GM12878 (cell line): ENCODE results near the gene COL17A1. TPM values are rescaled to one million over a fixed set of nuclear protein-coding genes. Genes with fewer than 3 reads are reported as not detected.

Experiments
- FOS ChIP-seq: IDR thresholded peaks from 3 replicates; pipeline ENCODE4 v1.6.1; 2011; ENCODE audit warnings: borderline replicate concordance; ENCODE audit not compliant: insufficient read length; ENCODE audit errors: extremely low read depth
- MEF2A ChIP-seq: IDR thresholded peaks from 2 replicates; pipeline ENCODE4 v1.6.1; 2011; ENCODE audit warnings: low read depth, mild to moderate bottlenecking, low read length, moderate library complexity; ENCODE audit not compliant: insufficient read depth
- NFYA ChIP-seq: IDR thresholded peaks from 2 replicates; pipeline ENCODE4 v1.6.1; 2011; ENCODE audit warnings: low read depth, mild to moderate bottlenecking, low read length, improper control_type of control experiment, borderline replicate concordance
- RAD21 ChIP-seq: IDR thresholded peaks from 2 replicates; pipeline ENCODE4 v1.6.1; 2011; ENCODE audit warnings: mild to moderate bottlenecking, low read depth, low read length, moderate library complexity; ENCODE audit not compliant: insufficient read depth
- RELB ChIP-seq: fragments of 450-650 bp; IDR thresholded peaks from 2 replicates; pipeline ENCODE4 v1.6.1; 2017; ENCODE audit warnings: low read depth, mild to moderate bottlenecking, moderate library complexity
- polyA plus RNA-seq, 11 experiments: library from polyadenylated mRNA; depleted of rRNA in 4 of 11; unstranded in 6 of 11; stranded (reverse) in 5 of 11; fragments of >200 nt; fragmentation: Nextera tagmentation in 4 of 11; fragmentation: Illumina TruSeq in 1 of 11; extraction: Ambion mirVana in 4 of 11; extraction: Trizol in 1 of 11; gene quantifications; 1 replicate in 1 of 11; 2 replicates in 10 of 11; pipeline versions ENCODE4 v1.2.1 to v1.2.3, GENCODE V29; 2011 to 2016; ENCODE audit warnings: inconsistent platforms in 2 of 11, missing spikeins in 2 of 11, low read depth in 1 of 11
- total RNA-seq, 4 experiments: library from RNA; depleted of rRNA in 3 of 4; stranded (reverse); fragments of >200 nt in 3 of 4; fragmentation: Illumina TruSeq in 1 of 4; extraction: Trizol in 1 of 4; gene quantifications; 2 replicates each; pipeline versions ENCODE4 v1.2.1 to v1.2.3, GENCODE V29; 2013 to 2021
- TF ChIP-seq, protein P1 (sequence below): fragments of 450-650 bp; IDR thresholded peaks from 2 replicates; pipeline ENCODE4 v1.6.1; 2017; ENCODE audit warnings: mild to moderate bottlenecking, moderate library complexity

COL17A1 gene
- total and polyA plus RNA-seq, 10 of the 15 experiments (the other 5 are each of a cell fraction or from before 2014, with no cell fraction given), result 0.08 to 0.22 TPM; not detected in 8

DNA sequence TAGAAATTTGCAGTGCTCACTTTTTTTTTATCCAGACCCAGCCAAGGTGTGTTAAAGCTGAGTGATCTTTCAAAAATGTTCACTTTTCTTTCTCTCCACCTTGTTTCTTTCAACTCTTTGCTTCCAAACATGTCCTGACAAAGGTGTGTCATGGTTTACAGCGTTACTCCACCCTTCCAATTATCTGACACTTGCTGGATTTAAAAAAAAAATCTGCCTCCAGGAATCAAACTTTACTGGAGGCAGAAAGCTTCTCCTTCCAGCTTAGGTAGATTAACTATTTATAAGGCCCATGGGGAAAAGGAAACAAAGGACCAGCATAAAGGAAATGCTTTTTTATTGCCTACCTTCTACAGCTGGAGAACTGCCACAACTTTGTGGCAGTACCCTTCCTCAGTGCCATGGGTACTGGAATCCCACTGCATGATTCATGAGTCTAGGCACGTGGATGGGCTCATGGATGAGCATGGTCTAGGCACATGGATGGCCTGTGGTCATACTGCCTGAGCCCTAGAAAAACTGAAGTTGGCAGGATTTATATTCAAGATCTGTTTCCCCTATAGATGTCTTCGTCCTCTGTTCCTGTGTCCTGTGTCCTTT lies at the start of gene COL17A1 (continued):
- TF ChIP-seq RAD21 (no peak), NFYA (no peak), MEF2A (no peak), FOS (no peak), RELB (no peak)
- TF ChIP-seq, protein P1, sequence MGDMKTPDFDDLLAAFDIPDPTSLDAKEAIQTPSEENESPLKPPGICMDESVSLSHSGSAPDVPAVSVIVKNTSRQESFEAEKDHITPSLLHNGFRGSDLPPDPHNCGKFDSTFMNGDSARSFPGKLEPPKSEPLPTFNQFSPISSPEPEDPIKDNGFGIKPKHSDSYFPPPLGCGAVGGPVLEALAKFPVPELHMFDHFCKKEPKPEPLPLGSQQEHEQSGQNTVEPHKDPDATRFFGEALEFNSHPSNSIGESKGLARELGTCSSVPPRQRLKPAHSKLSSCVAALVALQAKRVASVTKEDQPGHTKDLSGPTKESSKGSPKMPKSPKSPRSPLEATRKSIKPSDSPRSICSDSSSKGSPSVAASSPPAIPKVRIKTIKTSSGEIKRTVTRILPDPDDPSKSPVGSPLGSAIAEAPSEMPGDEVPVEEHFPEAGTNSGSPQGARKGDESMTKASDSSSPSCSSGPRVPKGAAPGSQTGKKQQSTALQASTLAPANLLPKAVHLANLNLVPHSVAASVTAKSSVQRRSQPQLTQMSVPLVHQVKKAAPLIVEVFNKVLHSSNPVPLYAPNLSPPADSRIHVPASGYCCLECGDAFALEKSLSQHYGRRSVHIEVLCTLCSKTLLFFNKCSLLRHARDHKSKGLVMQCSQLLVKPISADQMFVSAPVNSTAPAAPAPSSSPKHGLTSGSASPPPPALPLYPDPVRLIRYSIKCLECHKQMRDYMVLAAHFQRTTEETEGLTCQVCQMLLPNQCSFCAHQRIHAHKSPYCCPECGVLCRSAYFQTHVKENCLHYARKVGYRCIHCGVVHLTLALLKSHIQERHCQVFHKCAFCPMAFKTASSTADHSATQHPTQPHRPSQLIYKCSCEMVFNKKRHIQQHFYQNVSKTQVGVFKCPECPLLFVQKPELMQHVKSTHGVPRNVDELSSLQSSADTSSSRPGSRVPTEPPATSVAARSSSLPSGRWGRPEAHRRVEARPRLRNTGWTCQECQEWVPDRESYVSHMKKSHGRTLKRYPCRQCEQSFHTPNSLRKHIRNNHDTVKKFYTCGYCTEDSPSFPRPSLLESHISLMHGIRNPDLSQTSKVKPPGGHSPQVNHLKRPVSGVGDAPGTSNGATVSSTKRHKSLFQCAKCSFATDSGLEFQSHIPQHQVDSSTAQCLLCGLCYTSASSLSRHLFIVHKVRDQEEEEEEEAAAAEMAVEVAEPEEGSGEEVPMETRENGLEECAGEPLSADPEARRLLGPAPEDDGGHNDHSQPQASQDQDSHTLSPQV, result no peak
- TF ChIP-seq, all 136 proteins: peak for 0
